GM18873 (cell line): ENCODE data around the gene KYNU.

Experiments
- ATAC-seq: cut with Tn5 transposase; IDR thresholded peaks from one replicate; pipeline ENCODE4 v1.9.1; 2021; ENCODE audit warnings: mild to moderate bottlenecking, moderate library complexity, moderate number of reproducible peaks; ENCODE audit not compliant: unreplicated experiment, low FRiP score

KYNU gene

GRCh38 chr2:142952018-142952417, 74.6 kb downstream of the KYNU start:
- no peak for ATAC-seq

DNA sequence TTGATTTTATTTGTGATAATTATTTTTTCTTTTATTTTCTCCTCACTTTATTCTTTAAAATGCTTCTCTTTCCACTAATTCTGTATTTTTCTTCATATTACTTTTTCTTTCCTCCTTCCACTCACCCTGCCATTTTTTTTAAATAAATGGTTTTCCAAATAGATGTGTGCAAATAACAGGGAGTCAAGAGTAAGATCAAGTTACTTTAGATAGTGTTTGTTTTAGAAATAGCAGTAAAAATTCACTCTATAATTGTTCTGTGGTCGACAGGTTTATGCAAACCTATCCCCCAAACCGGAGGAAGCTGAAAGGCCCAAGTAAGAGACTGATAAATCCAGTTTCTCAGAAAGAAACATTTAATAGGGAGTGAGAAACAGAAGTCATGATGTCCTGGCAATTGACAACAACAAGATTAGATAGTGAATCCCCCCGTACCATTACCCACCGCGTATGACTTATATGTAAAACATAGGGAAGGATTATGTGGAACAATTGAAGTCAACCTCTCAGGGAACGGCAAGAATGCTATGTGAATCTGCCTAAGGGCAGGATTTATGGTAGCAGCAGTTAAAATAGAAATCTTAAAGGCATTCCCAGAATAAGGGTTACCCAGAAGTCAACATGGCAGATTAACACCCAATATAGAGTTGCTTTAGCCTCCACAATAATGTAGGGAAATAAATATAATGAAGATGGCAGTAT, 75.5 kb downstream of the KYNU start:
- ATAC-seq: no peak

DNA sequence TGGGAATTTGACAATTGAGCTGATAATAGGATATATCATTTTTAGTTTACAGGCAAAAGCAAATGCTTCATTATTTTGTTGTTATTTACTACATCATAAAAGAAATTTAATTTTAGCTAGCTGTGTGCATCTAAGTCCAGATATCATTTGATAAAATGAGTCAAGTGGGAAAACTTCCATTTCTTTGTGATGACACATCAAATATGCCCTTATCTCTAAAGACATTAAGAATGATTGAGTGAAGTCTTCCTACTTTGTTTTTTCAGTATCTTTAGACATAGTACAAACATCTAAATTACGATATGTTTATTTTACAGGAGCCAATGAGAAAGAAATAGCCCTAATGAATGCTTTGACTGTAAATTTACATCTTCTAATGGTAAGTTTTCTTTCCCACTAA, 77.0 kb downstream of the KYNU start:
- no peak for ATAC-seq

DNA sequence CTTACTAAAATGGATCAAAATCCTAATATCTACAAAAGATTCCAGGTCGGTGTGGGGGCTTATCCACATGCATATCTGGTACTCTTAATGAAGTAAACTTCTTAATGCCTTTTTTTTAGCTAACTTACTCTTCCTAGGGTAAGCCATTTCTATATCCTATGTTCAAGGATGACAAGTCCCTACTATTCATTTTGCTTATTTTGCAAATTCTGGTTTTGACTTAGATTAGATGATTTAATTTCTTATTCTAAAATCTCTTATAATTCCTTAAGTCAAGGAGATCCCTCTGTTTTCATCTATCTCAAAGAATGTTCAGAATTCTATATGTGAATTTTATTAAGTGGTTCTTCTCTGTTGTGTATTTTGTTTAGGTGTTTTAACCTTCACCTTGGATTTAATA, 79.7 kb downstream of the KYNU start:
- no peak for ATAC-seq

DNA sequence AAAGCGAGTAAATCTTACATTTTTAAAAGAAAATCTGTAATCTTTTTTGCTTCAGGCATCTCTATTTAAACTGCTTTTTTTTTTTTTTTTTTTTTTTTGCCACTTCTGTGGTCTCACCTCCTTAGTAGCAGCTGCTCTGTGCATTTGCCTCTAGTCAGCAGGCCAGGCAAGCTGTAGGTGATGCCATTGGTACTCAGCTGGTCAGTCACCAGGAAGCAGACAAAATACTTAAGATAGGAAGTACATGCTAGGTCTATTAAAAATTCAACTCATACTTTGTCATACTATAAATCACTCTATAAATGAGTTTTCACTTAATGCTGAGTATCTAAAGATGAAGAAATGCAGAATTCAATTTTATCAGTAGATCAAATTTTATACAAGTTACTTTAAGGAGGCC, 83.7 kb downstream of the KYNU start:
- ATAC-seq: no peak

DNA sequence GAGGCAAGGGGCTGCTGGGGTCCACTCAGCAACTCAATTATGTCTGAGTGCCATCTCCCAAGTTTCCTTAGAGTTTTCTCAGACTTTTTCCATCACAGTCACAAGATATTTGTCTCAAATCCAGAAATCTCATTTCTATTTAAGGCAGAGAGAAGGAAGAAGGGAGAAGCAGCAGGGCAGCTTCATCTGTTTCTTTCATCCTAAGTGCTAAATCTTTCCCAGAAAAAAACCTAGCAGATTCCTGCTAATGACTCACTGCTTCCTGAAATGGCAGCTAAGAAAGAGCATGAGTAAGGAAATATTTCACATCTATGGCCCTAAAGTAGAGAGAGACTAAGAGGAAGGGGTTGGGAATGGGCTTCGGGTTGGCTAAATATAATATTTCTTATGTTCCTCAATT, 88.0 kb downstream of the KYNU start:
- ATAC-seq: no peak

DNA sequence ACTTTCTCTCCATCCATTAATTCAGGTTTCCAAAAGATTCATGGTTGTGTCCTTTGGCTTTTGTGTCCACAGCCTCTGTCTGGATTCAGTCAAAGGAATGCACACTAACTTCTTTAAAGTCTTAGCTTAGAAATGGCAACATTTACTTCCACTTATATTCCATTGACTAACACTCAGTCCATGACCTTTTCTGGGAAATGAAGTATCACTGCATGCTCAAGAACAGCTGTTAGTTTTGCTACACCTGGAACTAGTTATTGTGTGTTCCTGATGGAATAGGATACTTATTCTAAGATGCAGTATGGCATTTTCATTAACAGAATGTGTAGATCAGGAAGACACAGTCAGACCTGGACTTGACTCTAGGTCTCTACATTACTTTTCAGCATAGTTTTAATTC, 88.8 kb downstream of the KYNU start:
- no peak for ATAC-seq

DNA sequence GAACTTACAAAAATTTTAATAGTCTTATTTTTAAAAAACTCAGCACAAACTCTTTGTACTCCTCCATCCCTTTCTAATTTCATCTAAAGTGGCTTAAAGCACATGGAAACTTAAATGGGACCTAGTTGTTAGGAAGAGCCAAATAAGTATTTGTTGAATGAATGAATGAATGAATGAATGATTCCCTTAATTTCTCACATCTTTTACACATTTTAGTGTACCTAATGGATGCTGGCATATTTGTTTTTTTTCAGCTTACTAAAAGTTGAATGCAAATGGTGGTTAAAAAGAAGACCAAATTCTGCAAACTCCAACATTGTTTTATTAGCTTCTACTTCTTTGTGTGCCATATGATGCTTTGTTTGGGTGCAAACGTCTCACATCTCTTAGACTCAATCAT, 89.6 kb downstream of the KYNU start:
- no peak for ATAC-seq

DNA sequence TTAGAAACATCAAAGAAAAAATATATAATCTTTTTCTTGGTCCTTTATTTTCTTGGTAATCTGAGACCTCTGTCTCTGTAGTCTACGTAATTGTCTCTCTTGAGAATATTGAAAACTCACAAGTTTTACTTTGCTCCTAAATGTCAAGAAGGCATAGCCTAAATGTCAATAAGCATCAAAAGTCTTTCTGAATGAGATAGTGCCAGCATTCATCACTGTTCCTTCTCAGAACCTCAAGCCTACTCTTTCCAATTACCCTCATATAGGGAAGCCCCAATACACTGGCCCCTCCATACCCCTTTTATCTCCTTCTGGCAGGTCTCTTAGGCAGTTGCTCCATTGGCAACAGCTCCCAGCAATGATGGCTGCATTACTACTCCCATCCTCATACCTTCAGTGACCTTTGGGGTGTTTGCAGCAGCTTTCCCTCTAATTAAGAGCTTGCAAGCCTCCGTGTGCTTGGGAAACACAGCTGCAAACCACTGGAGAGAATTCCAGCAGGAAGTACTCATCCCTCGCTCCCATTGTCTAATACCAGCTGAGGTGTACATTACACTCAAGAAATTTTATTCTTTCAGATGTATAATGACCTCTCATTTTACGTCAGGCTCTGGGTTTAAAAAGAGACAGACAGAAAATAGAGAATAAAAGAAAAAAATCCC, 95.8 kb downstream of the KYNU start:
- no peak for ATAC-seq

DNA sequence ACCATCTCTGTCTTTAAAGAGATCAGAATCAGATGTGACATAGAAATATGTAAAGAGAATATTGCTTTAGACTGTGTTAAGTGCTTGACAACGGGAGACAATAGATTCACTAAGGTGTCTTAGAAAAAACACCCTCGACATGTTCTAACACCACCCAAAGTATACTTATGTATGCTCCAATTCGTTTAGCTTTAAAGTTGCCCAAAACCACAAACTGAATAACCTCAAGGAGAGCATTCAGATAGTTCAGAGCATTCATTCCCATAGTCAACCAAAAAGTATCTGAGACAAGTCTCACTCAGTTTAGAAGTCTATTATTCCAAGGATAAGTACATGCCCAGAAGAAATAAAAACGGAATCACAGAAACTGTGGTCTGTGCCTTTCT, 96.4 kb downstream of the KYNU start:
- no peak for ATAC-seq

DNA sequence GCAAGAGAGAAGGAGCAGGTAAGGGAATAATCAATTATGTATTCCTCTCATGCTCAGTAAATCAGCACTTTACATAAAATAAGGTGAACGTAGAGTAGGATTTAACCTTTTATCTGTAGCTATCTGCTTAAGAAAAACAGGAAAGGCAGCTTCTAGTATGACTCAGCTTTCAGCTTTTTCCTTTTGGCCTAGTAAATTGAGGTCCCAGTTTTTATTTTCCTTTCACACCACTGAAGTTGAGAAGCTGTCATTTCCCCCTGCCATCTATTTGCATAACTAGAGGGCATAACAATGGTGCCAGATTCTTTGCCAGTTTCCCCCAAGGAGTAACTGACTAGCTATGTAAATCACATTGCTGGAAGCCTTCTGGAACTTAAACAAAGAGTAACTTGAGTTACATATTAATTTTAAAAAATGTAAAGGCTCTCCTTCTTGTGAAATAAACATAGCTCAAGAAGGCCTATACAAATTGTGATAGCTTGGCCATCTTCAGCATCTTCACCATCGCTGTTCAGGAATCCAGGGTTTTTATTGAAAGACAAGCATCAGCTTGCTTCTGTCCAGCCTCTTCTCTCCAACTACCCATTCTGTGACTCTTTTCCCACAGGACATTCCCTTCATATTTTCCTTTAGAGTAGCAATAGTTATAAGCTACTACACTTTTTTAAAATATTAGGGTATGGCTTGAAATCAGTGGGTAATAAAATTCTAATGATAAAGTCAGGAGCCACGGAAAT, 97.0 kb downstream of the KYNU start:
- no peak for ATAC-seq

DNA sequence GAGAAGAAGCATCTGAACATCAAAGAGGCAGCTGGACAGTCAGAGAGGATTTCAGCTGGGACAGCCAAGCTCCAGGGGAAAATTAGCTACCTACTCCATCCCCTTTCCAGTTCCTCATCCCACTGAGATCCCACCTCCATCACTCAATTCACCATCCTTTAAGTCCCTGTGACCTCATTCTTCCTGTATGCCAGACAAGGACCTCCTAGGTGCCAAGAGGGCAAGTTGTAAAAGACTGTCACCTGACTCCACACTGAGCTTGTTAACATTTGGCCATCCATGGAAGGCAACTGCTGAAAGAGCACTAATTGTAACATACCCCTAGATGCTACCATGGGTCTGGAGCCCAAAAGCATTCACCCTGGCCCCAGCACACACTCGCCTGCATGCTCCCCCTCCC, 97.8 kb downstream of the KYNU start:
- no peak for ATAC-seq

DNA sequence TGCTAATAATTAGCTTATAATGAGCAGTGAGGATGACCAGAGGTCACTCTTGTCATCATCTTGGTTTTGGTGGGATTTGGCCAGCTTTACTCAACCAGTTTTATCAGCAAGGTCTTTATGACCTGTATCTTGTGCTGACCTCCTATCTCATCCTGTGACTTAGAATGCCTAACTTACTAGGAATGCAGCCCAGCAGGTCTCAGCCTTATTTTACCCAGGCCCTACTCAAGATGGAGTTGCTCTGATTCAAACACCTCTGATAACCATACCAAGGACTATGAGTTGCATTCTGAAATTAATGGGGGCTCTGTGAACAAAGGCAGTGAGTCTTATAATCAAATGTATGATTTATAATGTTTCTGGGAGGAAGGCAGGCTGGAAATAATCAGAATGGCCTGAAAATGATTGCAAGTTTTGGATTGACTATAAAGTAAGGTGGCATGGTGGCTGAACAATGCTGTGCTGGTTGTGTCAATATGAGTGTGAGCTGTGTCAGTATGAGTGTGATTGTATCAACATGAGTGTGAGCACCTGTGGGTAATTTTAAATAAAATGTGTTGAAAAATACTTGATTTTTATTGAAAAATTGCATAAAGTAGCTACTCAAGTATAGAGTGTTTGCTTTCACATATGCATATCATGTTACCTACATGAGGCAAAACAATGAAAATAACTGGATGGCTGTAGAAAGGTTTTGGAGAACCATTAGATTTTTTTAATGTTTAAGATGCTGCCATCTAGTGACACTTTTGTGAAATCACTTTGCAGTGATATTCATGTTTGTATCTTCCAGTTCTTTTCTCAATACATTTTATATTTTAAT, 103.0 kb downstream of the KYNU start:
- ATAC-seq: peak; percentile 47

DNA sequence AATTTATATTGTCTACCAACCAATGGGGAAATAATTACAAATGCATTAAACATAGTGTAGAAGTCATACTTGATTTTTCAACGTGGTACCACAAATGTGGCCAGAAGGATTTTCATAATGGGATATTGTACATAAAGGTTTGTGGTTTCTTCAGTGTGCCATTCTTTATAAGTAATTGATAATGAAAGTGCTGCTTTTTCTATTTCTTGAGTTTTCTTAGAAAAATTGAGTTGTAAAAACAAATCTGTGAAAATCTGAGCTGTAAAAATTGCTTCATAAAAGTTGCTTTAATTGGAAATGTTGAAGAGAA, 103.6 kb downstream of the KYNU start:
- ATAC-seq: no peak

DNA sequence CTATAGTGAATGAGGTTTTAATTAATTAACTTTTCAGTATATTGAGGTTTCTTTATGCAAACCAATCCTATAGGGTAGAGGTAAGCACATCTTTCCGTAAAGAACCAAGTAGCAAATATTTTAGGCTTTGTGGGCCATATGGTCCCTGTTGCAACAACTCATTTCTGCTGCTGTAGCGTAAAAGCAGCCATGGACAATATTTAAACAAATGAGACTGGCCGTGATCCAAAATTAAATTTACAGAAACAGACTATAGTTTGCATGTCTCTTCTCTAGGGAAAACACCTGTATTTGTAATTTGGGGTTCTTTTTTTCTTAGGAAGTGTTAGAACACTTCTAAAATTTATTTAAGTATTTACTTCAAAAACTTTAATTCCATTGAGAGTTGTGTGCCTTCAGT, 104.3 kb downstream of the KYNU start:
- no peak for ATAC-seq

DNA sequence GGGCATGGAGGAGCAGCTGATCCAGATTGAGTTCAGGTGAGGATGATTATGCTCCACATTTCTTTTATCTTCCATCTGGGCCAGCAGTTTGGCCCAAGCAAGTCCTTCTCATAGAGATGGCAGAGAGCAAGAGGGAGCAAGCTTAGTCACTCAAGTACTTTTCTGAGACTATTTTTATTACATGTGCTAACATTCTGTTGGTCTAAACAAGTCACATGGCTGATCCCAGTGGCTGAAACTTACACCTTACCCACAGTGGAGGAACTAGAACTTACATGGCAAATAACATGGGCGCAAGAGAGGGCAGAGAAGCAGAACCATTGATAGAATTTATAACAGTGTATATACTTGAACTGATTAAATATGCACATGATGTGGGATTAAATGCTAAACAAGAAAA, 105.7 kb downstream of the KYNU start:
- ATAC-seq: no peak

DNA sequence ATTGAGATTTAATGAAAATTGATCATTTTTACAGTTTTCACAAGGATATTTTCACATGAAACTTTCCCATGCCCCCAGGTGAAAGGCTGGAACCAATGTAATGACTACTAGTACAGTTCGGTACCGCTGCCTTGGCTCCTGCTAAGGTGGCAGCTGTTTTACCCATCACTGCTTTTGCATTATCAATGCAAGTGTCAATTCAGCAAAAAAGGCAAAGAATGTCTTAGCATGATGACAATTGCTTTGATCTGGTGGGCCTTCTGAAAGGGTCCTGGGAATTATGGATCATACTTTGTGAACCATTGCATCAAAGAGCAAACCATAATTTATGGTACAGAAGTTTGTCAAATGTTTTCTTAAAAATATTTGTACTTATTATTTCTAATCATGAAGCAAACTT, 107.2 kb downstream of the KYNU start:
- no peak for ATAC-seq

- ATAC-seq: no peak
Observed at GRCh38 chr2:142987044-142987443, 109.6 kb downstream of the KYNU start.

- peak; percentile 63 for ATAC-seq
Observed at GRCh38 chr2:142989273-142990204, 112.1 kb downstream of the KYNU start.

DNA sequence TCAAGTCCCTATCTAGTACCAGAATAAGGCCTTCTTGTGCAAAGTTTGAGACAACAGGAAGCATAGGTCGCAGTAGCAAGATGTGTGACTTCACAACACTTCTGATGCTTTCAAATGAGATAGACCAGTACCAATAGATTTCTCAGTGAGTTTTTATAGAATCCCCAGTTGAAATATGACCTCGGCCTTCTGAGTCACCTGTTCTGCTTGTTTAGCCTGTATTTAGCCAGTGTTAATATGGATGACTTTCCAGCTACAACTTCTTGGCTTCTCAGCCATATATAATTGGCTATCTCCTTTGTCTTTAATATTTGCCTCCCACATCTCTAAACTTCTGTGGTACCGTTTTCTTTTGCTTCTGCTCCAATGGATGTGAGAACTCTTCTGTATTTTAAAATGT, 113.8 kb downstream of the KYNU start:
- no peak for ATAC-seq
